K562 (cell line): ENCODE data around the gene YIF1A. TPM values are rescaled to one million over a fixed set of nuclear protein-coding genes. Genes with fewer than 3 reads are reported as not detected.
A peak's percentile ranks its signal among the peaks of the same experiment; 100 is the strongest.

Experiments used
- CREB3L1 ChIP-seq: fragments of 450-650 bp; IDR thresholded peaks from 2 replicates; pipeline ENCODE4 v1.6.1; 2014; ENCODE audit warnings: low read depth, mild to moderate bottlenecking, moderate library complexity, borderline replicate concordance
- ELF2 ChIP-seq: fragments of 250-450 bp; sonication (Bioruptor Pico); IDR thresholded peaks from 2 replicates; pipeline ENCODE4 v1.5.0; 2021; ENCODE audit warnings: mild to moderate bottlenecking
- KHSRP ChIP-seq: fragments of 450-650 bp; IDR thresholded peaks from 2 replicates; pipeline ENCODE4 v1.6.1; 2017
- MAZ ChIP-seq, 2 experiments: fragments of 450-650 bp in 1 of 2; sonication (generic) in 1 of 2; formaldehyde crosslinking; IDR thresholded peaks in 1 of 2; conservative IDR thresholded peaks in 1 of 2; 2 replicates each; pipeline versions ENCODE4 v1.4.0 to v1.5.0; 2020; ENCODE audit warnings: mild to moderate bottlenecking in 1 of 2, missing genetic modification reagents in 1 of 2
- MIER1 ChIP-seq: fragments of 450-650 bp; IDR thresholded peaks from 2 replicates; pipeline ENCODE4 v1.6.1; 2016; ENCODE audit warnings: antibody characterized with exemption, mild to moderate bottlenecking, low read depth
- PRDM10 ChIP-seq: fragments of 450-650 bp; IDR thresholded peaks from 2 replicates; pipeline ENCODE4 v1.6.1; 2018; ENCODE audit not compliant: partially characterized antibody
- REST ChIP-seq, 2 experiments: fragments of 450-650 bp; formaldehyde crosslinking in 1 of 2; IDR thresholded peaks; 2 replicates each; pipeline versions ENCODE4 v1.4.0 to v1.6.1; 2014 to 2020; ENCODE audit warnings: mild to moderate bottlenecking in 2 of 2, borderline replicate concordance in 1 of 2, low read depth in 1 of 2
- ZBTB1 ChIP-seq: sonication (generic); formaldehyde crosslinking; IDR thresholded peaks from 2 replicates; pipeline ENCODE4 v1.8.1; 2023; ENCODE audit warnings: missing genetic modification reagents, low read depth, mild to moderate bottlenecking, borderline replicate concordance
- ZKSCAN8 ChIP-seq: fragments of 200-800 bp; sonication (Bioruptor generic); IDR thresholded peaks from 2 replicates; pipeline ENCODE4 v1.6.1; 2016; ENCODE audit warnings: missing genetic modification characterization, missing compliant biosample characterization
- polyA plus RNA-seq, 8 experiments: library from polyadenylated mRNA; depleted of rRNA in 4 of 8; stranded (reverse) in 5 of 8; unstranded in 3 of 8; fragments of >200 nt; fragmentation: Nextera tagmentation in 2 of 8; fragmentation: Illumina TruSeq in 1 of 8; extraction: Ambion mirVana in 2 of 8; extraction: Trizol in 1 of 8; gene quantifications; 2 replicates each; pipeline versions ENCODE4 v1.2.1 to v1.2.3, GENCODE V29; 2011 to 2014; ENCODE audit warnings: inconsistent platforms in 1 of 8, missing spikeins in 1 of 8
- total RNA-seq, 7 experiments: library from RNA; depleted of rRNA in 6 of 7; stranded (reverse); fragments of >200 nt in 6 of 7; fragmentation: Illumina TruSeq in 2 of 7; extraction: Trizol in 2 of 7; gene quantifications; 2 replicates each; pipeline versions ENCODE4 v1.2.1 to v1.2.3, GENCODE V29; 2011 to 2021; ENCODE audit warnings: low replicate concordance in 1 of 7
- TF ChIP-seq, protein P1 (sequence below): fragments of 250-450 bp; sonication (Bioruptor Pico); IDR thresholded peaks from 2 replicates; pipeline ENCODE4 v1.8.0; 2021; ENCODE audit warnings: mild to moderate bottlenecking, moderate library complexity

Gene YIF1A
- total and polyA plus RNA-seq, 9 of the 15 experiments (the other 6 are each of a cell fraction or from before 2014, with no cell fraction given), result 8.6 to 121 (median 77.2) TPM

GRCh38 chr11:66282468-66283455 lies 6.2 kb downstream of the YIF1A start (continued):
- peak; percentile 68 for TF ChIP-seq REST (IDR thresholded peaks at IDR 0.05; ENCODE audit: borderline replicate concordance)
- TF ChIP-seq REST (CRISPR knock-in tag; IDR thresholded peaks at IDR 0.05; ENCODE audit: low read depth), result peak; percentile 81
- TF ChIP-seq ZBTB1 (CRISPR knock-in tag), result peak; percentile 19; the same call in 1 of the 2 replicates
- TF ChIP-seq KHSRP, result no peak
- no peak for TF ChIP-seq PRDM10
- TF ChIP-seq ZKSCAN8 (CRISPR knock-in tag), result no peak
- TF ChIP-seq, protein P1, sequence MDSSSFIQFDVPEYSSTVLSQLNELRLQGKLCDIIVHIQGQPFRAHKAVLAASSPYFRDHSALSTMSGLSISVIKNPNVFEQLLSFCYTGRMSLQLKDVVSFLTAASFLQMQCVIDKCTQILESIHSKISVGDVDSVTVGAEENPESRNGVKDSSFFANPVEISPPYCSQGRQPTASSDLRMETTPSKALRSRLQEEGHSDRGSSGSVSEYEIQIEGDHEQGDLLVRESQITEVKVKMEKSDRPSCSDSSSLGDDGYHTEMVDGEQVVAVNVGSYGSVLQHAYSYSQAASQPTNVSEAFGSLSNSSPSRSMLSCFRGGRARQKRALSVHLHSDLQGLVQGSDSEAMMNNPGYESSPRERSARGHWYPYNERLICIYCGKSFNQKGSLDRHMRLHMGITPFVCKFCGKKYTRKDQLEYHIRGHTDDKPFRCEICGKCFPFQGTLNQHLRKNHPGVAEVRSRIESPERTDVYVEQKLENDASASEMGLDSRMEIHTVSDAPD (CRISPR knock-in tag), result no peak
- TF ChIP-seq CREB3L1, result no peak
- TF ChIP-seq MIER1, result 0 out of 2 replicates have a peak, but pooled peaks have one; percentile 27
- no peak for TF ChIP-seq ELF2 (CRISPR knock-in tag)
- peak; percentile 41 to 60; a peak in 1 of 4 replicates for TF ChIP-seq MAZ (CRISPR knock-in tag; conservative IDR thresholded peaks at IDR 0.05 in 1 of 2, IDR thresholded peaks at IDR 0.05 in 1 of 2)
